Measurements from ENCODE around the gene NATD1.

Gene NATD1

GRCh38 chr17:21190078-21190477, 63.1 kb downstream of the NATD1 start:
- no peak for DNase-seq (ENCODE audit: low spot score)
- no peak for TF ChIP-seq CTCF (IDR thresholded peaks at IDR 0.05; ENCODE audit: borderline replicate concordance, control extremely low read depth, extremely low read depth, insufficient read depth, missing control alignments)
- in situ Hi-C loops (cut with MboI; ENCODE audit: low sequenced_read_pairs, unreplicated experiment), result no loop called here

- in situ Hi-C loops (cut with MboI; ENCODE audit: low sequenced_read_pairs, unreplicated experiment), result loop anchor here (10.0 kb wide), 1 partner anchor 55 kb away; no protein-coding TSS in a partner anchor
- TF ChIP-seq CTCF (IDR thresholded peaks at IDR 0.05; ENCODE audit: borderline replicate concordance, control extremely low read depth, extremely low read depth, insufficient read depth, missing control alignments), result no peak
- DNase-seq (ENCODE audit: low spot score), result no peak
Observed at GRCh38 chr17:21189361-21189760, 63.8 kb downstream of the NATD1 start.

Measured in GM13976 (cell line).